Endodermal cell (in vitro differentiated cells): ENCODE data around the gene SLC17A3. TPM values are rescaled to one million over a fixed set of nuclear protein-coding genes. Genes with fewer than 3 reads are reported as not detected.

Experiments used
- DNase-seq: peaks from one replicate; pipeline ENCODE4 v3.0.0-alpha.2; 2017
- H3K27ac ChIP-seq: 2 replicates; pipeline ENCODE4 v1.5.1; 2013; ENCODE audit warnings: mild to moderate bottlenecking, low read depth, low read length, moderate library complexity
- H3K27me3 ChIP-seq: 2 replicates; pipeline ENCODE4 v1.6.1; 2013; ENCODE audit warnings: mild to moderate bottlenecking, low read length, moderate library complexity; ENCODE audit not compliant: insufficient read depth, control insufficient read depth, poor library complexity, severe bottlenecking
- H3K36me3 ChIP-seq: 2 replicates; pipeline ENCODE4 v1.7.0; 2013; ENCODE audit warnings: mild to moderate bottlenecking, low read length, moderate library complexity; ENCODE audit not compliant: control insufficient read depth, insufficient read depth
- H3K4me1 ChIP-seq: one replicate; pipeline ENCODE4 v1.7.0; 2013; ENCODE audit warnings: low read length; ENCODE audit not compliant: control insufficient read depth, insufficient read depth
- H3K4me3 ChIP-seq: 2 replicates; pipeline ENCODE4 v1.5.1; 2013; ENCODE audit warnings: mild to moderate bottlenecking, low read length, moderate library complexity
- H3K9ac ChIP-seq: 2 replicates; pipeline ENCODE4 v1.6.1; 2013; ENCODE audit warnings: mild to moderate bottlenecking, low read length, moderate library complexity; ENCODE audit not compliant: poor library complexity, severe bottlenecking; ENCODE audit errors: extremely low read depth
- H3K9me3 ChIP-seq: 2 replicates; pipeline ENCODE4 v1.6.1; 2013; ENCODE audit warnings: mild to moderate bottlenecking, low read length, moderate library complexity; ENCODE audit not compliant: control insufficient read depth
- H3K27ac Mint-ChIP-seq: 2 replicates; pipeline ENCODE4 v1.8.0; 2020; ENCODE audit warnings: mixed read lengths
- H3K27me3 Mint-ChIP-seq: 2 replicates; pipeline ENCODE4 v1.8.0; 2021; ENCODE audit warnings: mild to moderate bottlenecking, mixed read lengths; ENCODE audit not compliant: insufficient read depth
- H3K36me3 Mint-ChIP-seq: 2 replicates; pipeline ENCODE4 v1.8.0; 2020; ENCODE audit warnings: low read depth, mixed read lengths
- H3K4me1 Mint-ChIP-seq: 2 replicates; pipeline ENCODE4 v1.8.0; 2020; ENCODE audit warnings: mixed read lengths
- H3K4me3 Mint-ChIP-seq: 2 replicates; pipeline ENCODE4 v1.8.0; 2020; ENCODE audit warnings: mild to moderate bottlenecking, moderate library complexity, mixed read lengths
- H3K9me3 Mint-ChIP-seq: 2 replicates; pipeline ENCODE4 v1.8.0; 2020; ENCODE audit warnings: mild to moderate bottlenecking, mixed read lengths
- WGBS, 2 experiments: methylation state at CpG; one replicate each; pipeline versions ENCODE4 v1.1.5 to v1.1.7; 2013; ENCODE audit warnings: missing lambda C conversion rate in 2 of 2, mixed read lengths in 1 of 2; ENCODE audit not compliant: insufficient coverage in 1 of 2, insufficient read length in 1 of 2; 5-methylcytosine and 5-hydroxymethylcytosine counted together
- total RNA-seq, 2 donors: library from RNA; stranded (reverse); fragmentation: NEBNext Ultra II Directional in 1 of 2; extraction: Animal tissue kit (Norgen Biotek cat#: 25700) in 1 of 2; gene quantifications; 2 replicates in 1 of 2; 3 replicates in 1 of 2; pipeline ENCODE4 v1.2.1, GENCODE V29; 2021
- TF ChIP-seq, protein P1 (sequence below): fragments of 200-600 bp; sonication (generic); conservative IDR thresholded peaks from 2 replicates; pipeline ENCODE4 v1.5.0; 2021; ENCODE audit warnings: antibody characterized with exemption, mild to moderate bottlenecking

SLC17A3 gene
- total RNA-seq, 2 donors from 2014 or later: not detected

- TF ChIP-seq, protein P1, sequence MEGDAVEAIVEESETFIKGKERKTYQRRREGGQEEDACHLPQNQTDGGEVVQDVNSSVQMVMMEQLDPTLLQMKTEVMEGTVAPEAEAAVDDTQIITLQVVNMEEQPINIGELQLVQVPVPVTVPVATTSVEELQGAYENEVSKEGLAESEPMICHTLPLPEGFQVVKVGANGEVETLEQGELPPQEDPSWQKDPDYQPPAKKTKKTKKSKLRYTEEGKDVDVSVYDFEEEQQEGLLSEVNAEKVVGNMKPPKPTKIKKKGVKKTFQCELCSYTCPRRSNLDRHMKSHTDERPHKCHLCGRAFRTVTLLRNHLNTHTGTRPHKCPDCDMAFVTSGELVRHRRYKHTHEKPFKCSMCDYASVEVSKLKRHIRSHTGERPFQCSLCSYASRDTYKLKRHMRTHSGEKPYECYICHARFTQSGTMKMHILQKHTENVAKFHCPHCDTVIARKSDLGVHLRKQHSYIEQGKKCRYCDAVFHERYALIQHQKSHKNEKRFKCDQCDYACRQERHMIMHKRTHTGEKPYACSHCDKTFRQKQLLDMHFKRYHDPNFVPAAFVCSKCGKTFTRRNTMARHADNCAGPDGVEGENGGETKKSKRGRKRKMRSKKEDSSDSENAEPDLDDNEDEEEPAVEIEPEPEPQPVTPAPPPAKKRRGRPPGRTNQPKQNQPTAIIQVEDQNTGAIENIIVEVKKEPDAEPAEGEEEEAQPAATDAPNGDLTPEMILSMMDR: no peak
- H3K27ac ChIP-seq: no peak overlapping the region
- Mint-ChIP-seq H3K36me3 (no peaks in the 10 kb centered on the region), H3K27me3 (no peaks in the 10 kb centered on the region), H3K9me3 (no peaks in the 10 kb centered on the region), H3K4me1 (peaks cover 4% of the 10 kb centered on the region), H3K4me3 (no peak overlapping the region), H3K27ac (no peak overlapping the region)
- WGBS, 2 experiments: 100% methylated on average over 1 of the region's 1 CpG; no CpG with 5 or more reads in 1 of the 2 experiments
- DNase-seq: no peak
- no peaks in the 10 kb centered on the region for H3K36me3 ChIP-seq
- H3K9ac ChIP-seq: no peak overlapping the region
- no peaks in the 10 kb centered on the region for H3K27me3 ChIP-seq
- no peaks in the 10 kb centered on the region for H3K4me1 ChIP-seq
- H3K4me3 ChIP-seq: no peak overlapping the region
- H3K9me3 ChIP-seq: no peaks in the 10 kb centered on the region
Measured at GRCh38 chr6:25829375-25829774, 44.7 kb downstream of the SLC17A3 start.

GRCh38 chr6:25821341-25821740 lies 52.7 kb downstream of the SLC17A3 start:
- Histone ChIP-seq H3K9ac (no peak overlapping the region), H3K36me3 (no peaks in the 10 kb centered on the region), H3K27me3 (no peaks in the 10 kb centered on the region), H3K4me1 (no peaks in the 10 kb centered on the region), H3K27ac (no peak overlapping the region), H3K9me3 (no peaks in the 10 kb centered on the region), H3K4me3 (no peak overlapping the region)
- TF ChIP-seq, protein P1: no peak
- Mint-ChIP-seq H3K9me3 (no peaks in the 10 kb centered on the region), H3K36me3 (no peaks in the 10 kb centered on the region), H3K4me3 (no peak overlapping the region), H3K4me1 (no peaks in the 10 kb centered on the region), H3K27me3 (no peaks in the 10 kb centered on the region), H3K27ac (no peak overlapping the region)
- DNase-seq: no peak

DNA sequence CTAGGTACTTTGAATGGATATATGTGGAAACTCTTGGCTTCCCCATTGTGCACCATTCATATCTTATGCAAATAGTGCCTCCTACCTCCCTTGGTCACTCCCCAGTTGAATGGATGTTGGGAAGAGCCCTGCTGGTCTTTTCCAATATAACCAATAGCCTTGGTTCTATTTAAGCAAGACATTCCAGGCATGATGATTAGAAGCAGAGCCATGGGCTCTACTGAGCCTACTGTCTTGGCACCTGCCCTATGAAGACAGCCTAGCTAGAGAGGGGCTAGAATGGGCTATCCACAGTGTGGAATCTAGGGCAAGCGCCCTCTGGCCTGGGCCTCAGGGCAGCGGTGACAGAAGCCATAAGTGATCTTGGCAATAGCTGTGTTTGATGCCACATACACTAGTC lies 57.8 kb downstream of the SLC17A3 start:
- H3K4me1 Mint-ChIP-seq: no peaks in the 10 kb centered on the region
- H3K27ac Mint-ChIP-seq: no peak overlapping the region
- Histone ChIP-seq H3K9me3 (no peaks in the 10 kb centered on the region), H3K36me3 (no peaks in the 10 kb centered on the region), H3K4me1 (no peaks in the 10 kb centered on the region), H3K4me3 (no peak overlapping the region), H3K9ac (no peak overlapping the region), H3K27ac (no peak overlapping the region), H3K27me3 (no peaks in the 10 kb centered on the region)
- H3K4me3 Mint-ChIP-seq: no peak overlapping the region
- H3K27me3 Mint-ChIP-seq: peaks cover 1% of the 10 kb centered on the region
- no peak for DNase-seq
- 97 to 100% methylated on average over 2 of the region's 2 CpGs for WGBS, 2 experiments
- no peaks in the 10 kb centered on the region for H3K36me3 Mint-ChIP-seq
- TF ChIP-seq, protein P1: no peak
- no peaks in the 10 kb centered on the region for H3K9me3 Mint-ChIP-seq
